Stimulated activated CD4-positive, alpha-beta T cell treated with anti-CD3 and anti-CD28 coated beads, Interleukin-1b, Interleukin-23, amount 100 ng/mL, for 4 hours (primary cell): ENCODE results near the gene SLC17A9.
"Not testable (repeated sequence)": the region's sequence is repeated elsewhere in the genome, so short reads cannot be mapped to it uniquely, and the experiment has no call there.

ENCODE experiments used
- DNase-seq, 2 donors: peaks; one replicate each; pipeline ENCODE4 v3.0.0-alpha.2; 2020; ENCODE audit warnings: low read depth in 2 of 2

SLC17A9 gene

DNA sequence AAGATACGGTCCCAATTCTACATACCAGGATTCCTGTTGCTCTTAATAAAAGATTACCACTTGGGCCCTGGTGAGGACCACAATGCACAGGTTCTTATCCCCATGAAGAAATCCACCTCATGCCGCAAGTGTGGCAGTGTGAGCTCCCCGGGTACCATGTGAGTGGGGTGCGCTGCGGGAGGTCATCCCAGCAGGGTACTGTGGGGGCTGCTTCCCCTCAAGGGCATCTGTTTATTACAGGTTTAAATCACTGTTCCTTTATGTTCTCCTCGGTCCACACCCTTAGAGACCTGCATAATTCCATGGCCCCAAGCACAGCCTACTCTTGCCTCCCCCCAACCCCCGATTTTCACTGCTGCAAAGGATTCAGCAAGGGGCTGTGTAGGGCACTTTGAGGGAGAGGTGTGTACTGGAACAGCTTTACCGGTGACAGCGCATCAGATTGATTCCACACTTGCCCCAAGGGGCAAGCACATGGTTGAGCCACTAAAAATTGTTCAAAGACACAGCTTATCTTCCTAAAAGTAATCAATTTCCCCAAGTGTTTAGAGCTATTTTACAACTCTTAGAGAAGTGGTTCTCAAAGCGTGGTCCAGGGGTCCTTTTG, 32.4 kb upstream of the SLC17A9 start:
- no peak for DNase-seq

DNA sequence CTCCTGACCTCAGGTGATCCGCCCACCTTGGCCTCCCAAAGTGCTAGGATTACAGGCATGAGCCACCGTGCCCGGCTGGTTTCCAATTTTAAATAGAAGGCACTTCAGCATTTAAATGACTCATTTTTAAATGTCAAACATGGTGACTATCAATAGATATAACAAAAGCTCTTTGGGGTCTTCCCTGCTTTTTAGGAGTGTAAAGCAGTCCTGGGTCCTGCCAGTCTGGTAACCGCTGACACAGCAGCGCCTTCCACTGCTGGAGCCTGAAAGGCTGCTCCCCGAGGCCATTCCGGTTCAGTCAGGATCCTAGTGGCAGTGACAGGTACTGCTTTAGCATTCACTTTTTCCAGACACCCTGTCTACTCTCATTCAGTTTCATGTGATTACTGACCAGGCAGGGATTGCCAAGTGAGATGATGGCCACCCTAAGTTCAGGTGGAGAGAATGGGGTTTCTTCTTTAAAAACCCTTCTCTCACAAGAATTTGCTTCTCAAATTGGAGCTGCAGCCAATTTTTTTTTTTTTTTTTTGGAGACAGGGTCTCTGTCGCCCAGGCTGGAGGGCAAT, 31.3 kb upstream of the SLC17A9 start:
- DNase-seq: peak; percentile 32 to 50

DNA sequence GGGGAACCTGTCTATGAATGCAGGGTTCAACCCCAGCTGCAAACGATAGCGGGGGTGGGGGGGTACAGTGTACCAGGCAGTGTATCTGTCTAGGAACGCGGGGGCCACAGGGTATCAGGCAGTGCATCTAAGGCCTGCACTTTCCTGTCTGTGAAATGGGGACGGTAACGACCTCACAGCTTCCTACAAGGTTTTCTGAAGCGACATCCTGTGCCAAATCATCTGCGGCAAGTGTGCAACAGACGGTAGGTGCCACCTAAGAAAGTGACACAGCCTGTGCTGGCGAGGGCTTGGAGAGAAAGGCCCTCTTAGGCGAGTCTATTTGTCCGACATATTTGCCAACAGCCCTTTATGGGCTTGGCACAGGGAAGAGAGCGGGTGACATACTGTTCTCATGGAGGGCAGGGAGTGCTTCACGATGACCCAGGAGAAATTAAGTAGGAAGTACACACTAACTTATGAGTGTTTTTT, 30.0 kb upstream of the SLC17A9 start:
- DNase-seq: no peak

DNA sequence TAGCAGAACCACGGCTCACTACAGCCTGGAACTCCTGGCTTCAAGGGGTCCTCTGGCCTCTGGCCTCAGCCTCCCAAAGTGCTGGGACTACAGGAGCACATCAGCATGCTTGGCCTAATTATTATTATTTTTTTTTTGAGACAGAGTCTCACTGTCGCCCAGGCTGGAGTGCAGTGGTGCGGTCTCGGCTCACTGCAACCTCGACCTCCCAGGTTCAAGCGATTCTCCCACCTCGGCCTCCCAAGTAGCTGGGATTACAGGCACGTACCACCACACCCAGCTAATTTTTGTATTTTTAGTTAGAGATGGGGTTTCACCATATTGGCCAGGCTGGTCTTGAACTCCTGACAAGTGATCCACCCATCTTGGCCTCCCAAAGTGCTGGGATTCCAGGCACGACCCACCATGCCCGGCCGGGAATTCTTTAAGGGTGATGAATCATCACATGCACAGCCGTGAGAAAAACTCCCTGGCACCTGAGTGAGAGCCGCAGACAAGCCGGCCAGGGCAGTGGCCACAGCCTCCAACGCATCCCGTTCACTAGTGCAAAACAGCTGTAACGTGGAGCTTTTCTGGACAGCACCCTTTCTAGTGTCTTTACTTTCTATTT, 29.3 kb upstream of the SLC17A9 start:
- DNase-seq: not testable (repeated sequence)

DNA sequence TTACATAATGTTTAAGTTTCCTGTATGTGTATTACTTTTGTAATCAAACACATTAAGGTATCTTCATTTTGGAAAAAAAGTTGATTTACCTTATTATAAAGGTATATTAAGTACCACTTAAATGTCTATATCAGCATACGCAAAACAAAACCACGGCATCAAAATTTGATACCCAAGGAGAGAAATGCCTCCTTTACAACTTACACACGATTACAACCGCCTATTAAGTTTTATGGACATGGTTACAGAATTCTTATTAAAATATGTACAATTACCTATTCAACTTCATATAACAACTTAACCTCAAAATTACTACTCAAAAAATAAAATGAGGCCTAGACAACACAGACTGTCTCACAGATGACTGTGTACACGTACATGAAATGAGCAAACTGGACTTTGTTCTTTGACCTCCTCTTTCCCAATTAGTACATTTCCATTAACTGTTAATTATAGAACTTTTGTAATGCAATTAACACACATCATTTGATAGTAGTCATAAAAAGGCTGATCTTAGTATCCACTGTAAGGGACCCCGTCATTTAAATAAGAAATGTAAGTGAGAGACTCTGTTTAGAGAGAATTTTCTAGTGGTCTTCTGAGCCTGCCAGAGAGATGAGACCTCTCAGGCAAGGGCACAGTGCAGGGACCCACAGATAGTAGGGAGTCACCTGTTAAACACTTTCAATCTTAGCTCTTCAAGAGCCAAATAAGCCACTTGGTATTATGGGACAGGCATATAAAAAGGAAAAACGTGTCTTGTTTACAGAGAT, 28.7 kb upstream of the SLC17A9 start:
- DNase-seq: no peak

DNA sequence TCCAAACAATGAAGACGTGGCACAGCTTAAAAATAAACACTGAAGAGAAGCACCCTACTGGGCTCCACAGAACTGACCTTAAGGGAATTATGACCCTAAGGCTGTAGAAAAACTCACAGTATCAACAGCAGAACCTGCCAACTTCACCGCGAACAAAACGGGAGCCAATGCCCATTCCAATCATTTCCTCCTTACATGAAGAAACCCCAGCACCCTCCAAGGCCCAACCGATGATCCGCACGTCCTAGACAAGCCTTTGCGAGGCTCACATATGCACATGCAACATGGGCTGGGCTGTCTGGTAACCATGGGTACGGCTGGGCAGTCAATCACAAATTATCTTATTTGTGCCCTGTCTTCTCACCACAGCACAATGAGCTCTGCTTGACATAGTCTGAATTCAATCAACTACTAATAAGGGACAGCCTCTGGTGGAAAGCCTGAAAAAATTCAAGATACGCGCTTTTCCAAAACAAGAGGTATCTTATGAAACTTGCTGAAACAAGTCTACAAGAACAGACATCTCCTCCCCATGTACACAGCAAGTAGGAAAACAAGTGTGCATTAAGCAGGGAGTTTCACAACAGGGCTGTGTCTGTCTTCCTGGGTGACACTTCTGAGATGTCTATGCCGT, 27.9 kb upstream of the SLC17A9 start:
- DNase-seq: no peak

DNA sequence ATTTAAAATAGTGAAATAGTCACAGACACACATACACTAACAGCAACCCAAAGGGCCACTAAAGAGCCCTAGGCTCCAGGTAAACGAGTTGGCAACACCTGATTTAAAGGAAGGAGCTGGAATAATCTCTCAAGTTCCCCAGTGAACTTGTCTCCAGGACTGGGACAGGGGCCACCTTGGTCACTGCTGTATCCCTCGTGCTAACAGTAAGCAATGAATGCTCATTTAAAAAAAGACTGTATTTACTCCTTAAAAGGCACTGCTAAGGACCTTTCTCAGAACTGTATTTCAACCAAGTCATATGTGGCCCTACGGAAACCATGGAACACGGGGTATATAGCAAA, 27.5 kb upstream of the SLC17A9 start:
- no peak for DNase-seq

DNA sequence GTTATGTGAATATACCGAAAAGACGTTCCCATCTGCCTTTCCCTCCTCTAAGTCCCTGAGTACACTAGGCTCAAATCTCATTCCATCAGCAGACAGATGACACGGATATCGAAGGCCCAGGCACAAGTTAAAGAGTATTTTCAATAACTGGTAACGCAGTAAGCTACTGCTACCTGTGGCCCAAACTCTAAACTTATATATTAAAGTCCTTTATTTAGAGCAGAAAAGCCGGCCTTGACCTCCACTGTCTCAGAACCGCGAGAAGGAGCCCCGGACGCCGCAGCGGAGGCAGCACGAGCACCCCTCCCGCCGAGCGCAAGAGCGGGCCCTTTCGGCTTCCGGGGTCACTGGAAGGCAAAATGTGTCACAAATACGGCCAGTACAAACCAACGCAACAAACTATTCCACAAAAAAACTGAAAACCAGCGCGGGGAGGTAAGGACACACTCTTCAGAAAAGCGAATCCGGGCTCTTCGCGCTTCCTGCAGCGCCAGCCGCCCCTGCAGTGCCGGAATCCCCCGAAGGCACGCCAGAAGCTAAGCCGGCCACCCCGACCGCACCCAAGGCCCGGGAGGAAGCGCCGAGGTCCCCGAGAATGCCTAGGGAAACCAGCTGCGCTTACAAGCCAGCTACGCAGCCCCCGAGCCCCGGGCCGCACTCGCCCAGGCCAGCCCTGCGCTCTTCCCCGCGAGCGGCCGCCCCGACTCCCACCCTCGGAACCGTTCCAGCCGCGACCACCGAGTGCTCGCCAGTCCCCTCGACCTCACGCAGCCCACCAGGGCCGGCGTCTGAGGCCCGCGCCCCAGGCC, 26.9 kb upstream of the SLC17A9 start:
- peak in 1 of 2 donors; percentile 37 for DNase-seq

DNA sequence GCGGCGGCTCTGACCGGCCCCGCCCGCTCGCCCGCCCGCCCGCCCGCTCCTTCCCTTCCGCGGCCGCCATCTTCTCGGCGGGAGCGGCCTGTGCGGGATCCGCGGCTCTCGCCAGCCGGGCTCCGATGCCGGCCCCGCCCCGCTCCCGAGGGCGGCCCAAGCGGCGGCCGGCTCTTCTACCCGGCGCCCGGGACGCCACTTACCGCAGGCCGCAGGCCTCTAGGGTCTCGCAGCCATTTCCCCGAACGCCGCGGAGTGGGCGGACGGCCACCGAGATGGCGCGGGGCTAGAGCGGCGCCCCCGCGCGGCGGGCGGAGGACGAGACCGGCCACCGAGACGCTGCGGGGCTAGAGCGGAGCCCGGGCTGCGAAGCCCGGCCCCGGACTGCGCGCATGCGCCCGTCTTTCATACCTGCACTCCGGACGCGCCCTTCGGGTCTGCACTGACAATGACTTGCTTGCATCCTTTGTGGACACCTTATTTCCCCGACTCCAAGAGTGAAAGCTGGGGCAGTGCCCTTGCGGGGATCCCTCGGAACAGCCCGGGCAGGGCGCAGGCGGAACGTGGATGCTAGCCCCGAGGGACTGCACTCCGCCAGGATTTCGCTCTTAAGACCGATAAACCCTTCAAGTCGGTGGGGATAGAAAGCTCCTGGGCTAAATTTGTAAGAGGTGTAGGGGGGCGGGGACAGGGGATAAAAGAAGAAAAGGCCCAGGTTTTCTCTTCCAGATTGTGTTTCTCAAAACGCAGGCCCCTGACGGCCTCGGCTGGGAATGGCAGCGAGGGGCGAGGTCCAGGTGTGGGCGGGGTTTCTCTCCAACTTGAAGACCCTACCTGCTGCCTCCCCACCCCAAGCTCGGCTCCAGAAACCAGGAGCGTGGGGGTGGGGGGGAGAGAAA, 26.0 kb upstream of the SLC17A9 start, which contains the start of gene DIDO1:
Gene DIDO1, minus strand, starts transcription at position 277 of the 899 bp plus-strand sequence.
- peak; percentile 81 to 89 for DNase-seq

DNA sequence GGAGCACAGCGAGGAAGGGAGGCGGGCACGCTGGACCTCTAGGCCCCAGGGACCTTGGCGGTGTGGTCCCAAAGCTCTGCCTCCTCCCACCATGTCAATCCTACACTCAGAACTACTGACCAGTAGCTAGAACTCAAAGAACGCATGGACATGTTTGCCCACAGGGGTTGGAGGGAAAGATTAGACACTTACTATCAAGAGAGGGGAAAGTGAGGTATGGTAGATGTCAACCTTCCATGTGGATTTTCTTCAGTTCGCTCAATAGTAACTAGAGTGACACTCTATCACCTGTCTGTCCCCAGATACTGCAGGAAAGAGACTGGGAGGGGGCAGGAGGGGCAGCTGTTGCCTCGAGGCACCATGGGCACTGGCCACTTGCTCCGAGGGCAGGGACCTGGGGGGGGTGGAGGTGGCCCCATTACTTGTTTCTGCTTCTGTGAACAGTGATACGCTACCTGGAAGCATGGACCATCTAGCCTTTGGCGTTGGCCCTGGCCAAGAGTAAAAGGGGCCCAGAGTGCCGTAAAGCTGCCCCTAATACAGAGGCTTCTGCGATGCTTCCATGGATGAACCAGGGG, 25.3 kb upstream of the SLC17A9 start:
- DNase-seq: no peak

DNA sequence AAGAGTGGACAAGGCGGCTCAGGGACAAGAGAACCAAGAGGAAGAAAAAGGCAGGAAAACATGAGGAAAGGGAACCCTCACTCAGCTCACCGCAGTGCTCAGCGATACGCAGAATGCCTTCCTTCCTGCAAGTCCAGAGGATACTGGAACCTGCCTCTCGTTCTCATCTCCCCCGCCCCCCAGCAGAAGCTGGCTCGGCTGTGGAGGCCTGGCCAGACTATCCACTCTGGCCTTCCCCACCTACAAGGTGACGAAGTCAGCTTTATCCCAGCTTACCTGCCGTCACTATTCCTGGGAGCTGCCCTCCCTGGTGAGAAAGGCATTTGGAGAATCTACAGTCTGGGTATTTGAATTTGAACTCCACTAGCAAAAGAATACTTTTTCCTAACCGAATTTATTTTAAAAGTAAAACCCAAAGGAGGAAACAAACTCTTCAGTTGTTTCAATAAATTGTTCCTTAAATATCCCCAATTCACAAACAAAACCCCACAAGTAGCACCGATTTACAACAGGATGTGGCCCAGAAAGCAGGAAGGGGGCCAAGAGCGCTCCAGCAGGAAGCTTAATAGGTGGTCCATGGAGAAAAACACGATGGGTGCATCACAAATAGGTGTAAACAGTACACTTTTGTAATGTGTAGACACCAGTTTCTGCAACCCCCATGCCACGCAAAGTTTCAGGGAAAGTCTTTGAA, 24.1 kb upstream of the SLC17A9 start:
- no peak for DNase-seq

DNA sequence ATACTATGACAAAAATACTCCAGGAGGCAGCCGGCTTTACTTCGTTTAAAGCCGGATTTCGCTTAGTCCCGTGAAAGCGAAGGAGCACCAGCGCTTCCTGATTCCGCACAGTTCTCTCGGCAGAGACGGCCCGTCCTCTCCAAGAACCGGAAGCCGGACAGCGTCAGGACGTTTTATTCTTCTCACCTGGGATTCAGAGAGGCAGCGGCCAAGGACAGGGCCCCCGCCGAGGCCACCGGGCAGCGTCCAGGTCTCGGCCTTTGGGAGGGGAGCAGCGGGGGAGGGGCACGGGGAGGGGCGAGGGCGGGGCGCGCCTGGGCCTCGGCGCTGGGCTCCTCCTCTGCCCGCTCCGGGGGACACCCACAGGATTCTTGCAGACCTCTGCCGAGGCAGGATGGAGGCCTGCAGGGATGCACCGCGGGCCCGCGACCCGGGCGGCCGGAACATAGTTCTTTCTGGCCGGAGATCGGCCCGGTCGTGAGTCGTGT, 23.4 kb upstream of the SLC17A9 start:
- peak; percentile 38 to 49 for DNase-seq

DNA sequence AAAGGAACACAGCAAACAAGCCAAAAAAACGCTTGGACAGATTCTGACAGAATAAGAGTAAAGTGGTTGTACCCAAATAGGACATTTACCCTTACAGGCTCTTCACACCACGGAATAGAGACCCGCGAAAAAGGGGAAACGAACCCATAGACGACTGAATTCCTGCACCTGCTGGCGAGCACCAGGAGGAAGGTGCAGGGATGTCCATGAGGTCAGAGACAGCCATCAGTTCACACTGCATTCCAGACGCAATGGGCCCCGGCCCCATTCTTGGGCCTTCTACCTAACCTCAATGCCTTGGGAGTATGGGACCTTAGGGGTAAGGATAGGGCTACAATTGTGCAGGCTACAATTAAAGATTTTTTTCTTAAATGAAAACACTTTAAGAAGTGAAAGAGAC, 21.0 kb upstream of the SLC17A9 start:
- DNase-seq: no peak

DNA sequence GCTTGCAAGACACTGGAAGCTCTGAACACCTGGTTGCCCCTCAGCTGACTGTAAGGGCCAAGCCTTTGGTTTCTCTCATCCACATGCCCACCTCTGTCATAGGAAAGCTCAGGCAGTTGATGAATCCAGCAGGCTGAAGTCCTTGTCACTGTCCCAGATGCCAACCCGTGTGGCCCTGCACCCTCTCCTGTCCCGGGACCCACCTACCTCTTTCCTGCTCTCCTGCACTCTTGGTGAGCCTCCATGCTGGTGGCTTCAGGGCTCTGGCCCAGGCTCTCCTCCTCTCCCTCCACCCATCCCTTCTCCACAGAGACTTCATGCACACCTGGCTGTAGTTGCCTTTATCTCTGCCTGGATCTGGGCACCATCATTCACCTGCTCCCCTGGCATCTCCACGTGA, 18.5 kb upstream of the SLC17A9 start:
- no peak for DNase-seq

DNA sequence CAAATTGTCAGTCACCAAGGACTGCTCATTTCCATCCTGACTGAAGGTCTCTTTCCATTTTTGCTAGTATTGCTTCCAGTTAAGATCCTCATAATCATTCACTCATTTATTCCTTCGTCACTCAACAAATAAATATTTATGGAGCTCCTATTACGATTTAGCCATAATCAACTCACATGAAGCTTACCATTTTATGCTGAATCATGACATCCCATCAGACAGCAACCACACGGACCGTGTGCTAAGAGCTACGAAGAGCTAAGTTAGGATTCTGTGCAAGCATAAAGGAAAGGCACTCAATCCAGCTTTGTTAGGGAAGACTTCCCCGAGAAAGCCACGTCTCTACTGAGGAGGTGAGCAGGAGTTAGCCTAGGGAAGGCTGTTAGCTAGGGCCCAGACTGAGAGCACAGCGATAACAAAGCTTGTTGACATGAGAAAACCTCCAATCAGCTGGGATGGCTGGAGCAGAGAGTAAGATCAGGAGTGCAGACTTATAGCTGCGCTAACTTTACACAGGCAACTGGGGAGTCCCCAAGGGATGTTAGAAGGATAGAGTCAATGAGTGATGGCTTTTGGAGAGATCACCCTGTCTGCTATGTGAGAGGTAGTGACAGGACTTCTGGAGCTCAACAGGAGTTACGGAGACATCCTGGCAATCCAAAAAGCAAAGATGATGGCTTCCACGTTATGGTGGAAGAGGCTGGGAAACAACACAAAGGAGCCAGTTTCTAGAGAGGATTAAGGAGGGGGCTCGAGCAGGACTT, 17.1 kb upstream of the SLC17A9 start:
- DNase-seq: no peak

DNA sequence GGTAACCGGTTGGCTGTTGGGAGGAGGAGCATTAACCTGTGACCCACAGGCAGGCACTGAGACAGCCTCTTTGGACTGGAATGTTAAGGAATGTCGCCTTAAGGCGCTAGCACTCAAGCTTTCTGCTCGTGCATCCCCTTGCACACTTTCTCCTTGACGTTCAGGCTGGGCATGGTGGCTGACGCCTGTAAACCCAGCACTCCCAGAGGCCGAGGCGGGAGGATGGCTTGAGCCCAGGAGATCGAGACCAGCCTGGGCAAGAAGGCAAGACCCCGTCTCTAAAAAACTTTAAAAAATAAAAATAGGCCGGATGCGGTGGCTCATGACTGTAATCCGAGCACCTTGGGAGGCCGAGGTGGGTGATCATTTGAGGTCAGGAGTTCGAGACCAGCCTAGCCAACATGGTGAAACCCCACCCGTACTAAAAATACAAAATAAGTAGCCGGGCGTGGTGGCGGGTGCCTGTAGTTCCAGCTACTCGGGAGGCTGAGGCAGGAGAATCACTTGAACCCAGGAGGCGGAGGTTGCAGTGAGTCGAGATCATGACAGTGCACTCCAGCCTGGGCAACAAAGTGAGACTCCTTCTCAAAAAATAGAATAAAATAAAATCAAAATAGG, 16.4 kb upstream of the SLC17A9 start:
- no peak for DNase-seq

DNA sequence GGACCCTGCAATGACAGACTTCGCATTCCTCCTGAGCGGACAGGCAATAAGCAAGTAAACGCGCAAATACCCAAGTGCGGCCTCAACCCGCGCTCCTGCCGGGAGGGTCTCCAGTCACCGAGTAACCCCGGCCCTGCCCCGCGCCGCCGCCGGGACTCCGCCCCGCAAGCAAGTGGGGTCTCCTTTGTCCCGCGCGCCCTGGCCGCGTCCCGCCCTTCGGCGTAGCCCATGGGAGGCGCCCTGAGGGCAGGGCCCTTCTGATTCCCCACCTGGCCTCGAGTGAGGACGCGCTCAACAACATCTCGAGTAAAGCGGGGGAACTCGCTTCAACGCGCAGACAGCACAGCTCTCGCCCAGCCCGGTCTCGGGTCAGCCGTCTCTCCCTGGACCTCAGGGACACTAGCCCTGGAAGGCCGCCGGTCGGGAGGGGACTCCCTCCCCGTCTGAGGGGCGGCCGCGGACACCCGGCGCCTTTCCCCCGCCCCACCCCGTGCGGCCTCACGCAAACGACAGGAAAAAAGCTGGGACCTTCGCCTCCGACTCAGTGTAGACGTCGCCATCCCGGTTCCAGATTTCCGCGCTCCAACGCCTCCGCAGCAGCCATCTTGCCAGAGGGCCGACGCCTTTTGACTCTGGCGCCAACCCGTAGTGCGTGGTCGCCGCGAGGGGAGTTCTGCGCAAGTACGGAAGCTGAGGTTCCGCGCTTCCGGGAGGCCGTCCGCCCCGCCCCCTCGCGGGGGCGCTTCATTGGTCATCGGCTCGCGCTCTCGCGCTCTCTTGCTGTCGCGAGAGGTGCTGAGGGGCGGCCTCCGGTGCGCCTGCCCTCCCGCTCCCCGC, 15.0 kb upstream of the SLC17A9 start:
- peak; percentile 96 for DNase-seq
